ENCODE results near the gene UBASH3A. TPM values are rescaled to one million over a fixed set of nuclear protein-coding genes. Genes with fewer than 3 reads are reported as not detected.

UBASH3A gene
- polyA plus RNA-seq, 2 of the 4 experiments (the other 2 are of a cell fraction) = not detected

DNA sequence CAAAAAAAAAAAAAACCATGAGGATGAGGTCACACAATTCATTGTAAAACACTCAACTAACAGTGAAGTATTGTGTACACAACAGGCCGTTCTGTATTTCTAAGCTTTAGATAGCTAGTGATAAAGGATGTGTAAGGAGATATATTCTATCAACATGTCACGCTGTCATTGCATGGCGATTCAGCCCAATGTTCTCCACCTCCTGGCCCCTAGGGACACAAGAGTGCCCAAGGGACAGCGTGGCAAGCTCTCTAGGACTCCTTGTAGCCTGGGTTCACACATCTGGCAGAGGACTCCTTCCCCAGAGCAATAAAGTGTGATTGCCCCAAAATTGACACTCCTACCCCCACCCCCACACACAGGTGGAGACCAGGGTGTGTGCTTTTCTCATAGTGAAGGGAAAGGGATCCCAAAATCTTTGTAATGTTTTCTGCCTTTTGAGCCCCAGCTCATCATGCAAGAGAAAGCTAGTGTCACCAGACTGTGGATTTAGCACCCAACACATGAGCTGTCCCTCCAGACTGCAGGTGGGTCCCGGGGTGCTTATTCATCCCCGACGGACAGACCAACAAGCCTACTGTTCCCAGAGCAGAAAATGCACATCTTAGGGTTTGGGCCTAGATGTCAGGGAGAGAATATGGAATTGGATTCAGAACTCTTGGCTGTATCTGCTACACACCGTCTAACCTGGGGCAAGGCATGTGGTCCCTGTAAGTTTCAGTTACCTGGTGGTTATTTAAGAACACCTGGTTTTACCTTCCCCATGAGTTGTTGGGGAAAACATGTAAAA lies 19.4 kb upstream of the UBASH3A start:
- TF ChIP-seq SREBF2 (IDR thresholded peaks at IDR 0.05) (no peak), POLR2AphosphoS2 (conservative IDR thresholded peaks at IDR 0.05; ENCODE audit: low read length) (no peak), TFCP2L1 (CRISPR knock-in tag; IDR thresholded peaks at IDR 0.05) (no peak), NR3C1 (IDR thresholded peaks at IDR 0.05) (no peak), HOXA7 (CRISPR knock-in tag; IDR thresholded peaks at IDR 0.05) (no peak), JUNB (IDR thresholded peaks at IDR 0.05) (no peak), CHD4 (IDR thresholded peaks at IDR 0.05; ENCODE audit: borderline replicate concordance) (no peak), ZNF302 (CRISPR knock-in tag; IDR thresholded peaks at IDR 0.05) (no peak), KDM1A (IDR thresholded peaks at IDR 0.05; ENCODE audit: low read depth) (no peak), CHD2 (IDR thresholded peaks at IDR 0.05; ENCODE audit: low read length, partially characterized antibody) (no peak), MAFK (IDR thresholded peaks at IDR 0.05; ENCODE audit: partially characterized antibody) (no peak), FOSB (CRISPR knock-in tag; IDR thresholded peaks at IDR 0.05) (no peak), NFE2L2 (conservative IDR thresholded peaks at IDR 0.05; ENCODE audit: low read length) (no peak), HEYL (CRISPR knock-in tag; IDR thresholded peaks at IDR 0.05) (no peak), TP53 (CRISPR knock-in tag; IDR thresholded peaks at IDR 0.05) (no peak)
- TF ChIP-seq, protein P1, sequence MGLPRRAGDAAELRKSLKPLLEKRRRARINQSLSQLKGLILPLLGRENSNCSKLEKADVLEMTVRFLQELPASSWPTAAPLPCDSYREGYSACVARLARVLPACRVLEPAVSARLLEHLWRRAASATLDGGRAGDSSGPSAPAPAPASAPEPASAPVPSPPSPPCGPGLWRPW (IDR thresholded peaks at IDR 0.05) = no peak
- TF ChIP-seq, protein P2, sequence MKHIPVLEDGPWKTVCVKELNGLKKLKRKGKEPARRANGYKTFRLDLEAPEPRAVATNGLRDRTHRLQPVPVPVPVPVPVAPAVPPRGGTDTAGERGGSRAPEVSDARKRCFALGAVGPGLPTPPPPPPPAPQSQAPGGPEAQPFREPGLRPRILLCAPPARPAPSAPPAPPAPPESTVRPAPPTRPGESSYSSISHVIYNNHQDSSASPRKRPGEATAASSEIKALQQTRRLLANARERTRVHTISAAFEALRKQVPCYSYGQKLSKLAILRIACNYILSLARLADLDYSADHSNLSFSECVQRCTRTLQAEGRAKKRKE (CRISPR knock-in tag; IDR thresholded peaks at IDR 0.05; ENCODE audit: low read depth) = no peak
- TF ChIP-seq, protein P3, sequence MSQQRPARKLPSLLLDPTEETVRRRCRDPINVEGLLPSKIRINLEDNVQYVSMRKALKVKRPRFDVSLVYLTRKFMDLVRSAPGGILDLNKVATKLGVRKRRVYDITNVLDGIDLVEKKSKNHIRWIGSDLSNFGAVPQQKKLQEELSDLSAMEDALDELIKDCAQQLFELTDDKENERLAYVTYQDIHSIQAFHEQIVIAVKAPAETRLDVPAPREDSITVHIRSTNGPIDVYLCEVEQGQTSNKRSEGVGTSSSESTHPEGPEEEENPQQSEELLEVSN (IDR thresholded peaks at IDR 0.05; ENCODE audit: borderline replicate concordance, low read depth) = no peak
- TF ChIP-seq, protein P4, sequence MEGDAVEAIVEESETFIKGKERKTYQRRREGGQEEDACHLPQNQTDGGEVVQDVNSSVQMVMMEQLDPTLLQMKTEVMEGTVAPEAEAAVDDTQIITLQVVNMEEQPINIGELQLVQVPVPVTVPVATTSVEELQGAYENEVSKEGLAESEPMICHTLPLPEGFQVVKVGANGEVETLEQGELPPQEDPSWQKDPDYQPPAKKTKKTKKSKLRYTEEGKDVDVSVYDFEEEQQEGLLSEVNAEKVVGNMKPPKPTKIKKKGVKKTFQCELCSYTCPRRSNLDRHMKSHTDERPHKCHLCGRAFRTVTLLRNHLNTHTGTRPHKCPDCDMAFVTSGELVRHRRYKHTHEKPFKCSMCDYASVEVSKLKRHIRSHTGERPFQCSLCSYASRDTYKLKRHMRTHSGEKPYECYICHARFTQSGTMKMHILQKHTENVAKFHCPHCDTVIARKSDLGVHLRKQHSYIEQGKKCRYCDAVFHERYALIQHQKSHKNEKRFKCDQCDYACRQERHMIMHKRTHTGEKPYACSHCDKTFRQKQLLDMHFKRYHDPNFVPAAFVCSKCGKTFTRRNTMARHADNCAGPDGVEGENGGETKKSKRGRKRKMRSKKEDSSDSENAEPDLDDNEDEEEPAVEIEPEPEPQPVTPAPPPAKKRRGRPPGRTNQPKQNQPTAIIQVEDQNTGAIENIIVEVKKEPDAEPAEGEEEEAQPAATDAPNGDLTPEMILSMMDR (IDR thresholded peaks at IDR 0.05) = no peak

DNA sequence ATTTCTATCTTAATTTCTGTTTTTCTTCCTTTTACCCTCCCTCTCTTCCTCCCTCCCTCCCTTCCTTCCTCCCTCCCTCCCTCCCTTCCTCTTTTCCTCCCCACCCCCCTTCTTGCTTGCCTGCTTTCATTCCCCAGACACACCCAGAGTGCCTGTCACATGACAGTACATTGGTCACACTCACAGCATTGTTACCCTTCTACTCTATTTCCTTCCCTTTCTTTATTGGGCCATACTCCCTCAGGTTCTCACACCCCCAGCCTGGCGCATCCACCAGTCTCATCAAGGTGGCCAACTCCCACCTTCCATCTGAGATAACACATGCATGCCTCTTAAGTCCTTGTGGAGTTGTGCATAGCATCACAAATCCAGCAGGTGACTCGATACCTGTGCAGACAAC lies 18.7 kb upstream of the UBASH3A start:
- TF ChIP-seq HOXA7 (CRISPR knock-in tag; IDR thresholded peaks at IDR 0.05) = no peak
- no peak for TF ChIP-seq EHMT2 (IDR thresholded peaks at IDR 0.05; ENCODE audit: low read depth)
- TF ChIP-seq, protein P5, sequence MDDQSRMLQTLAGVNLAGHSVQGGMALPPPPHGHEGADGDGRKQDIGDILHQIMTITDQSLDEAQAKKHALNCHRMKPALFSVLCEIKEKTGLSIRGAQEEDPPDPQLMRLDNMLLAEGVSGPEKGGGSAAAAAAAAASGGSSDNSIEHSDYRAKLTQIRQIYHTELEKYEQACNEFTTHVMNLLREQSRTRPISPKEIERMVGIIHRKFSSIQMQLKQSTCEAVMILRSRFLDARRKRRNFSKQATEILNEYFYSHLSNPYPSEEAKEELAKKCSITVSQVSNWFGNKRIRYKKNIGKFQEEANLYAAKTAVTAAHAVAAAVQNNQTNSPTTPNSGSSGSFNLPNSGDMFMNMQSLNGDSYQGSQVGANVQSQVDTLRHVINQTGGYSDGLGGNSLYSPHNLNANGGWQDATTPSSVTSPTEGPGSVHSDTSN (IDR thresholded peaks at IDR 0.05) = no peak
- TF ChIP-seq, protein P6, sequence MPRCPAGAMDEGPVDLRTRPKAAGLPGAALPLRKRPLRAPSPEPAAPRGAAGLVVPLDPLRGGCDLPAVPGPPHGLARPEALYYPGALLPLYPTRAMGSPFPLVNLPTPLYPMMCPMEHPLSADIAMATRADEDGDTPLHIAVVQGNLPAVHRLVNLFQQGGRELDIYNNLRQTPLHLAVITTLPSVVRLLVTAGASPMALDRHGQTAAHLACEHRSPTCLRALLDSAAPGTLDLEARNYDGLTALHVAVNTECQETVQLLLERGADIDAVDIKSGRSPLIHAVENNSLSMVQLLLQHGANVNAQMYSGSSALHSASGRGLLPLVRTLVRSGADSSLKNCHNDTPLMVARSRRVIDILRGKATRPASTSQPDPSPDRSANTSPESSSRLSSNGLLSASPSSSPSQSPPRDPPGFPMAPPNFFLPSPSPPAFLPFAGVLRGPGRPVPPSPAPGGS (IDR thresholded peaks at IDR 0.05) = no peak
- TF ChIP-seq BHLHE40 (IDR thresholded peaks at IDR 0.05; ENCODE audit: low read depth, low read length) = no peak
- no peak for TF ChIP-seq KDM5A (IDR thresholded peaks at IDR 0.05)
- TF ChIP-seq, protein P3 (IDR thresholded peaks at IDR 0.05; ENCODE audit: borderline replicate concordance, low read depth) = no peak
- TF ChIP-seq MAFK (IDR thresholded peaks at IDR 0.05; ENCODE audit: partially characterized antibody) = no peak
- TF ChIP-seq CHD2 (IDR thresholded peaks at IDR 0.05; ENCODE audit: low read length, partially characterized antibody) = no peak
- TF ChIP-seq CBX8 (IDR thresholded peaks at IDR 0.05) = no peak
- TF ChIP-seq HEYL (CRISPR knock-in tag; IDR thresholded peaks at IDR 0.05) = no peak
- ChIA-PET POLR2A (no interaction called here), CTCF (no interaction called here)
- ATAC-seq = no peak
- DNase-seq (ENCODE audit: low read depth in 1 of 2, low spot score in 1 of 2) = no peak
- peaks cover 9% of the 10 kb centered on the region; the same call in 2 of the 3 replicates for H3K9me3 ChIP-seq
- WGBS (ENCODE audit: missing lambda C conversion rate) = 80% methylated on average over 2 of the region's 2 CpGs
- H3K27ac ChIP-seq = no peak overlapping the region
- no peak for FAIRE-seq
- H3K4me1 ChIP-seq = no peaks in the 10 kb centered on the region
- no peak overlapping the region for H3K4me3 ChIP-seq
- H3K4me2 ChIP-seq = no peak overlapping the region

More for the DNA sequence above, 19.4 kb upstream of the UBASH3A start:
- DNase-seq (ENCODE audit: low read depth in 1 of 2, low spot score in 1 of 2) (no peak), ATAC-seq (no peak), FAIRE-seq (no peak)
- no peak overlapping the region for H3K4me3 ChIP-seq
- WGBS (ENCODE audit: missing lambda C conversion rate) = 64% methylated on average over 8 of the region's 8 CpGs
- H3K9me3 ChIP-seq = peaks cover 9% of the 10 kb centered on the region; the same call in 2 of the 3 replicates
- no peaks in the 10 kb centered on the region for H3K4me1 ChIP-seq
- no peak overlapping the region for H3K27ac ChIP-seq
- POLR2A ChIA-PET = no interaction called here
- CTCF ChIA-PET = interaction anchor here (0.6 kb wide), 1 partner anchor 15 kb away, joined by 3 read pairs; no protein-coding TSS in a partner anchor
- H3K4me2 ChIP-seq = no peak overlapping the region

All from A549 (cell line).